Endothelial cell of umbilical vein (primary cell): ENCODE measurements around the gene GTF3C6. TPM values are rescaled to one million over a fixed set of nuclear protein-coding genes. Genes with fewer than 3 reads are reported as not detected.

Experiments
- BruUV-seq: library from RNA; stranded (reverse); fragments of 400-500 nt; replicated peaks from 2 replicates; lab custom pipeline; 2021; lab: Mats Ljungman, UMichigan
- CTCF ChIA-PET: fragments of 300-600, 350-600 bp; sonication (Branson Sonifier 250); formaldehyde crosslinking; loops from one replicate; lab custom pipeline; 2021; ENCODE audit warnings: antibody characterized with exemption, inconsistent platforms; lab: Charles Lee
- POLR2A ChIA-PET: fragments of 300-600, 350-600 bp; sonication (Branson Sonifier 250); formaldehyde crosslinking; loops from one replicate; lab custom pipeline; 2021; ENCODE audit warnings: antibody characterized with exemption, inconsistent platforms; lab: Charles Lee
- DNase-seq: peaks from one replicate; pipeline ENCODE4 v3.0.0-alpha.2; 2011; ENCODE audit warnings: low read depth, low spot score
- FAIRE-seq: peaks from 2 replicates; lab custom pipeline; 2011; peaks lifted over from hg19 to GRCh38; lab: Jason Lieb, UNC
- H2AFZ ChIP-seq: 2 replicates; pipeline ENCODE4 v1.6.0; 2012; ENCODE audit warnings: low read depth, low read length, control low read depth, inconsistent platforms
- H3K27ac ChIP-seq: 2 replicates; pipeline ENCODE4 v1.5.1; 2011; ENCODE audit warnings: low read depth, mild to moderate bottlenecking, control low read depth, low read length, moderate library complexity; ENCODE audit not compliant: insufficient read depth
- H3K27me3 ChIP-seq, 2 experiments: 2 replicates each; pipeline versions ENCODE4 v1.6.0 to v1.6.1; 2011; ENCODE audit warnings: low read length in 2 of 2, mixed read lengths in 1 of 2; ENCODE audit not compliant: control insufficient read depth in 2 of 2, insufficient read depth in 2 of 2
- H3K36me3 ChIP-seq, 2 experiments: 2 replicates in 1 of 2; 3 replicates in 1 of 2; pipeline ENCODE4 v1.5.1; 2011; ENCODE audit warnings: low read length in 2 of 2, mild to moderate bottlenecking in 1 of 2, moderate library complexity in 1 of 2; ENCODE audit not compliant: control insufficient read depth in 2 of 2, insufficient read depth in 2 of 2; ENCODE audit errors: extremely low read depth in 1 of 2
- H3K4me1 ChIP-seq: 3 replicates; pipeline ENCODE4 v1.5.1; 2011; ENCODE audit warnings: mild to moderate bottlenecking, low read length; ENCODE audit not compliant: control insufficient read depth, insufficient read depth; ENCODE audit errors: extremely low read depth
- H3K4me2 ChIP-seq: 2 replicates; pipeline ENCODE4 v1.6.1; 2011; ENCODE audit warnings: low read length, control low read depth, mixed read lengths; ENCODE audit not compliant: insufficient read depth
- H3K4me3 ChIP-seq, 3 experiments: fragments of 200-600 bp in 1 of 3; sonication (generic), shearing (Covaris generic) in 1 of 3; replicated peaks in 1 of 3; 2 replicates each; pipeline ENCODE4 v1.5.1; 2011 to 2016; ENCODE audit warnings: control low read depth in 3 of 3, low read length in 3 of 3, mild to moderate bottlenecking in 2 of 3, inconsistent platforms in 1 of 3, low read depth in 1 of 3, moderate library complexity in 1 of 3; ENCODE audit not compliant: insufficient read depth in 1 of 3
- H3K79me2 ChIP-seq: 2 replicates; pipeline ENCODE4 v1.6.0; 2012; ENCODE audit warnings: low read length, inconsistent platforms; ENCODE audit not compliant: control insufficient read depth, insufficient read depth
- H3K9ac ChIP-seq: replicated peaks from 2 replicates; pipeline ENCODE3; 2011; ENCODE audit warnings: low read length, control low read depth; ENCODE audit not compliant: insufficient read depth; ENCODE audit errors: extremely low read depth
- H3K9me1 ChIP-seq: replicated peaks from 3 replicates; pipeline ENCODE4 v1.6.0; 2011; ENCODE audit warnings: mild to moderate bottlenecking, low read length; ENCODE audit not compliant: control insufficient read depth, insufficient read depth; ENCODE audit errors: extremely low read depth
- H3K9me3 ChIP-seq: replicated peaks from 2 replicates; pipeline ENCODE4 v1.5.1; 2012; ENCODE audit warnings: low read length, inconsistent platforms; ENCODE audit not compliant: control insufficient read depth, insufficient read depth
- H4K20me1 ChIP-seq: replicated peaks from 2 replicates; pipeline ENCODE3; 2011; ENCODE audit warnings: mild to moderate bottlenecking, low read length; ENCODE audit not compliant: control insufficient read depth, insufficient read depth; ENCODE audit errors: extremely low read depth
- CTCF ChIP-seq, 2 donors: IDR thresholded peaks; 1 replicate in 1 of 2; 2 replicates in 1 of 2; pipeline ENCODE4 v1.5.1; 2011; ENCODE audit warnings: low read length in 2 of 2, mild to moderate bottlenecking in 2 of 2, moderate library complexity in 2 of 2, control low read depth in 1 of 2, inconsistent platforms in 1 of 2, low read depth in 1 of 2; ENCODE audit not compliant: insufficient read depth in 1 of 2; ENCODE audit errors: extremely low read depth in 1 of 2
- EZH2 ChIP-seq: IDR thresholded peaks from 2 replicates; pipeline ENCODE4 v1.6.1; 2012; ENCODE audit warnings: borderline replicate concordance, low read depth, mild to moderate bottlenecking, moderate library complexity, low read length, inconsistent platforms; ENCODE audit not compliant: severe bottlenecking
- FOS ChIP-seq: IDR thresholded peaks from 2 replicates; pipeline ENCODE4 v1.6.1; 2011; ENCODE audit warnings: mild to moderate bottlenecking, low read length, moderate library complexity, borderline replicate concordance; ENCODE audit not compliant: insufficient read depth
- GATA2 ChIP-seq: IDR thresholded peaks from 2 replicates; pipeline ENCODE4 v1.7.0; 2011; ENCODE audit warnings: low read depth, mild to moderate bottlenecking, moderate library complexity, mixed read lengths, low read length; ENCODE audit not compliant: insufficient read length, insufficient read depth
- JUN ChIP-seq: IDR thresholded peaks from 2 replicates; pipeline ENCODE4 v1.6.1; 2011; ENCODE audit warnings: borderline replicate concordance, low read depth; ENCODE audit not compliant: insufficient read length, insufficient read depth
- MAX ChIP-seq: IDR thresholded peaks from 2 replicates; pipeline ENCODE4 v1.6.1; 2011; ENCODE audit not compliant: insufficient read depth, insufficient read length
- MYC ChIP-seq: IDR thresholded peaks from one replicate; pipeline ENCODE4 v1.6.1; 2011; ENCODE audit warnings: mild to moderate bottlenecking, low read depth, low read length
- POLR2A ChIP-seq: IDR thresholded peaks from 2 replicates; pipeline ENCODE4 v1.6.1; 2012; ENCODE audit warnings: low read depth, mild to moderate bottlenecking, control low read depth, low read length
- POLR2AphosphoS5 ChIP-seq: IDR thresholded peaks from 2 replicates; pipeline ENCODE4 v1.6.1; 2012; ENCODE audit warnings: low read depth, mild to moderate bottlenecking, control low read depth, low read length, moderate library complexity; ENCODE audit not compliant: insufficient read depth
- dilution Hi-C: fragments of 300-500 bp; cut with MboI; formaldehyde crosslinking; loops from one replicate; pipeline ENCODE4 v1.15.0; 2019; ENCODE audit warnings: low sequenced_read_pairs; ENCODE audit not compliant: extremely low pct_ligation_motif_present
- intact Hi-C: fragments of 100-400 bp; cut with micrococcal nuclease; formaldehyde crosslinking; loops from one replicate; pipeline ENCODE4 v1.10.0; 2022
- polyA plus RNA-seq, 4 experiments: library from polyadenylated mRNA; depleted of rRNA in 3 of 4; stranded (reverse) in 3 of 4; unstranded in 1 of 4; fragments of >200 nt; gene quantifications; 2 replicates each; pipeline versions ENCODE4 v1.2.1 to v1.2.3, GENCODE V29; 2011 to 2012; ENCODE audit warnings: missing spikeins in 1 of 4
- total RNA-seq: library from RNA; stranded (reverse); gene quantifications from 2 replicates; pipeline ENCODE4 v1.2.3, GENCODE V29; 2021

The GTF3C6 gene
- total and polyA plus RNA-seq, 2 donors (not counting 3 experiments of a cell fraction or from before 2014, with no cell fraction given) = 12.1 to 88.1 TPM

- Histone ChIP-seq H3K9me1 (no peaks in the 10 kb centered on the region), H3K4me3 (no peak overlapping the region), H3K79me2 (no peaks in the 10 kb centered on the region), H3K9ac (no peak overlapping the region), H3K27ac (no peak overlapping the region), H3K36me3 (no peaks in the 10 kb centered on the region), H4K20me1 (no peaks in the 10 kb centered on the region), H3K9me3 (no peaks in the 10 kb centered on the region), H2AFZ (no peak overlapping the region), H3K27me3 (peaks cover 0 to 3% of the 10 kb centered on the region in 2 experiments), H3K4me1 (no peaks in the 10 kb centered on the region), H3K4me2 (no peak overlapping the region)
- dilution Hi-C loops (no loop called here), intact Hi-C loops (loop anchor here (10.0 kb wide), 1 partner anchor 1857 kb away; the partner anchor contains the start of genes CEP57L1 and SESN1)
- FAIRE-seq = no peak
- no peak for DNase-seq
- BruUV-seq = no TSS peak
- CTCF ChIA-PET = interaction anchor here (1.6 kb wide), 1 partner anchor 270 kb away, joined by 5 read pairs; no protein-coding TSS in a partner anchor
- POLR2A ChIA-PET = no interaction called here
- TF ChIP-seq MYC (no peak), JUN (no peak), FOS (no peak), MAX (no peak), EZH2 (no peak), GATA2 (no peak), POLR2AphosphoS5 (no peak), POLR2A (no peak), CTCF (IDR thresholded peaks at IDR 0.05; ENCODE audit: extremely low read depth in 1 of 2, insufficient read depth in 1 of 2, low read depth in 1 of 2, low read length in 2 of 2) (no peak)
Measured at GRCh38 chr6:110951986-110952794, 6.3 kb upstream of the GTF3C6 start.
